NCI-H187 treated with DMSO at 0.1 percent for 48 hours (cell line): ENCODE results near the gene ENOX2.
"Not testable (repeated sequence)": the region's sequence is repeated elsewhere in the genome, so short reads cannot be mapped to it uniquely, and the experiment has no call there.

Source experiments
- DNase-seq: peaks from one replicate; lab custom pipeline; 2025; lab: John Stamatoyannopoulos, UW

ENOX2 gene, protein sequence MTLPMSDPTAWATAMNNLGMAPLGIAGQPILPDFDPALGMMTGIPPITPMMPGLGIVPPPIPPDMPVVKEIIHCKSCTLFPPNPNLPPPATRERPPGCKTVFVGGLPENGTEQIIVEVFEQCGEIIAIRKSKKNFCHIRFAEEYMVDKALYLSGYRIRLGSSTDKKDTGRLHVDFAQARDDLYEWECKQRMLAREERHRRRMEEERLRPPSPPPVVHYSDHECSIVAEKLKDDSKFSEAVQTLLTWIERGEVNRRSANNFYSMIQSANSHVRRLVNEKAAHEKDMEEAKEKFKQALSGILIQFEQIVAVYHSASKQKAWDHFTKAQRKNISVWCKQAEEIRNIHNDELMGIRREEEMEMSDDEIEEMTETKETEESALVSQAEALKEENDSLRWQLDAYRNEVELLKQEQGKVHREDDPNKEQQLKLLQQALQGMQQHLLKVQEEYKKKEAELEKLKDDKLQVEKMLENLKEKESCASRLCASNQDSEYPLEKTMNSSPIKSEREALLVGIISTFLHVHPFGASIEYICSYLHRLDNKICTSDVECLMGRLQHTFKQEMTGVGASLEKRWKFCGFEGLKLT

GRCh38 chrX:130902783-130903613, at the start of gene ENOX2:
Gene ENOX2, minus strand, starts transcription at chrX:130903209. Its CDS starts 199,993 bp downstream, at chrX:130703216.
- DNase-seq: peak; percentile 98

DNA sequence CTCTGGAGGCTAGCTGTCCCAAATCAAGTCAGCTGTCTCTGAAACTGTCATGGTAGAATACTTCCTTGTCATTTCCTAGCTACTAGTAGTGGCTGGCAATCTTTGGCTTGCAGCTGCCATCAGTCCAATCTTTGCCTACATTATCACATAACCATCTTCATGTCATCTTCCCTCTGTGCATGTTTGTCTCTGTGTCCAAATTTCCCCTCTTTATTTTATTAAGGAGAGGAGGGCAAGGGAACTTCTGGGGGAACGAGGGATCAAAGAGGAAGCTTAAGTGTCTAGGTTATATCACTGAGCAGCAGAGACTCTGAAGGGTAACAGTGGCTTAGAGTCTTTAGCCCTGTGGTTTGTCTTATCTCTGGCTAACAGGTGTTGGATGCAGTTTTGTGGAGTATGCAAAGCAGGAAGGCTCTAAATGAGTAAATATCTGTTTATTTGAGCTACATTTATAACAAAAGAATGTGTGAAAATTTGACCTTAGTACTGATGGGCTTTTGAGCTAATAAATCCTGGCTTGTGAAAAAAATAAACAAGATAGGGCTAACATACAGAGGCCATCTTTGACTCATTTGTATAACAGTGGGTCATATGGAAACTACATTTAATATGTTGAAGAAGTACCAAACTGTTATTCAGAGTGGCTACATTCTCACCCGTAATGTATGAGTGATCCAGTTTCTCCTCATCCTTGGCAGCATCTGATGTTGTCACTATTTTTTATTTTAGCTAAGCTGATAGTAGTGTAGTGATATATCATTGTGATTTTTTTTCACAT, 49.4 kb upstream of the ENOX2 start:
- DNase-seq: no peak

- DNase-seq: no peak
Measured at GRCh38 chrX:130944230-130944629, 41.2 kb upstream of the ENOX2 start.

GRCh38 chrX:130937101-130937500, 34.1 kb upstream of the ENOX2 start:
- no peak for DNase-seq

GRCh38 chrX:130933358-130933757, 30.3 kb upstream of the ENOX2 start:
- no peak for DNase-seq

- DNase-seq: not testable (repeated sequence)
Measured at GRCh38 chrX:130920405-130920804, 17.4 kb upstream of the ENOX2 start.

DNA sequence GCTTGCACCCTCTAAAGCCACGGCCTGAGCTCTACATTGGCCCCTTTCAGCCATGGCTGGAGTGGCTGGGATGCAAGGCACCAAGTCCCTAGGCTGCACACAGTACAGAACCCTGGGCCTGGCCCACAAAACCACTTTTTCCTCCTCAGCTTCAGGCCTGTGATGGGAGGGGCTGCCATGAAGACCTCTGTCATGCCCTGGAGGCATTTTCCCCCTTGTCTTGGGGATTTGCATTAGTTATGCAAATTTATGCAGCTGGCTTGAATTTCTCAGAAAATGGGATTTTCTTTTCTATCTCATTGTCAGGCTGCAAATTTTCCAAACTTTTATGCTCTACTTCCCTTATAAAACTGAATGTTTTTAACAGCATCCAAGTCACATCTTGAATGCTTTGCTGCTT, 16.7 kb upstream of the ENOX2 start:
- DNase-seq: not testable (repeated sequence)

GRCh38 chrX:130918498-130918897, 15.5 kb upstream of the ENOX2 start:
- not testable (repeated sequence) for DNase-seq

GRCh38 chrX:130916636-130917422, 13.8 kb upstream of the ENOX2 start:
- DNase-seq: no peak

DNA sequence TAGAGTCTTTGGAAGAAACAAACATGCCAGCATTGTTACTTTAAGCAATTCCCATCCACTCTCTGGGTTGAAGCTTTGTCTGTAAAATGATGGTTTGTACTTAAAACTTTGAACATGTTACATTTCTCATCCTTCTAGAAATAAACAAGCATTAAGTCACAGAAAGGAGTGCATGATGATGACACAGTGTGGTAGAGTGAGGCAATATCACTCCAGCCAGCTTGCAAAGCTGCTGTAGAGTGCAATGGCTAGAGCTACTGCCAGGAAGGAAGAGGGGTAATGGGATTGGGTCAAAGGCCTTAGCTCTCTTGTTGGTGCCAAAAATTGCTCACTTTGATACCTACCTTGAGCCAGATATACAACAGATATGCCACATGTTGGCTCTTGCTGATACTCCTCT, 12.3 kb upstream of the ENOX2 start:
- no peak for DNase-seq

DNA sequence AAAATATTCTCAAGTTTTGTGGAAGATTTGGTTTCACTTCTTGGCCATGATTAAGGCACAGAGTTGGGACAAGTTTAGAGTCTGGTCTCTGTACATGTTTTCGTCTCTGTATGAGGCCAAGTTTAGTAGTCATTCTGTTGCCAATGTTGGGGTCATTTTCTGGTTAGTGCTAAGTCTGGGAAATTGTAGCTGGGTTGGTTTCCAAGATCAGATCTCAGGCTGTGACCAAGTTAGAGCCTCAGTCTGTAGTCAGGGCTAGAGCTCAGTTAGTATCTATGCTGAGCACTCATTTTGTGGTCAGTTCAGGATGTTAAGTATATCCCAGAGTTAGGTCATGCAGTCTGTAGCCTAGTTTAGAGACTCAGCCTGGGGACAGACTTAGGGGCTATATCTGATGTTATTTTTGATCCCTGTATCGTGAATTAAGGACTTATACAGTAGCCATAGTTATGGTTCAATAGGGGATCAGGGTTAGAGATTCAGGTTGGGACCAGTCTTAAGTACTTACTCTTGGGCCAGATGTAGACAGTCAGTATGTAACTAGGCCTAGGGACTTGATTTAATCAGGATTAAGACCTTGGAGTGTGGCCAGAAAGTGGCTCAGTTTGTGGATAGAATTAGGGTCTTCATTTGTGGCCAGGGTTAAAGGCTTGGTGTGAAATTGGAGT, 6.6 kb upstream of the ENOX2 start:
- DNase-seq: no peak

- no peak for DNase-seq
Measured at GRCh38 chrX:130906776-130907175, 3.8 kb upstream of the ENOX2 start.

GRCh38 chrX:130902446-130902782, 595 bp downstream of the ENOX2 start:
- no peak for DNase-seq

DNA sequence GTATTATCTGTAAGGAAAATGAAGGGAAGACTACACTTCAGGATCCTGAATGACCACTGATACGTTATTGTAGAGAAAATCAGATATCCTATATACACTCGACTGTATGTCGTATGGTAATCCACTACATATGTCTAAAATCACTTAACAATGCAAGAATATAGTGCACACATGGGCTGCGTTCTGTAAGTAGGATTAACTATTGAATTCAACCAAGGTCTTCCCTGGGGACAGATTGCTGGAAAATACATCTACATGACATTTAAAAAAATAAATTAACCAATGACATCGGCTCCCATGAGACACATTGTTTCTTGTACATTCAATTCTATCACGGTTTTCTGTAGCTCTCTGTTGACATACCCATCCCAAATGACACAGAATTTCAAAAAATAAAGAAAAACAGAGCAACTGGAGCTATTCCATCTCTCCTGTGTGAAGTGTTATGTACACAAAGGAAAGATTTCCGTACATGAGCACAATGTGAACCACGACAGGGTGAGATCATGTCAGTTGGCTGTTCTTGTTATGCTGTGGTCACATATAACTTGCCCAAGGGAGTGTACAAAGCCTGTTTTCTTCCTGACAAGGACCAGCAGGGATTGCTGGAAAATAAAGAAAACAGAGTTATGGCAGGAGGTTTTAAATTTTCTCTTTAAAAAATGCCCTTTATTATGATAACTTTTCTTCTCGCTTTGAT, 6.1 kb downstream of the ENOX2 start:
- no peak for DNase-seq

DNA sequence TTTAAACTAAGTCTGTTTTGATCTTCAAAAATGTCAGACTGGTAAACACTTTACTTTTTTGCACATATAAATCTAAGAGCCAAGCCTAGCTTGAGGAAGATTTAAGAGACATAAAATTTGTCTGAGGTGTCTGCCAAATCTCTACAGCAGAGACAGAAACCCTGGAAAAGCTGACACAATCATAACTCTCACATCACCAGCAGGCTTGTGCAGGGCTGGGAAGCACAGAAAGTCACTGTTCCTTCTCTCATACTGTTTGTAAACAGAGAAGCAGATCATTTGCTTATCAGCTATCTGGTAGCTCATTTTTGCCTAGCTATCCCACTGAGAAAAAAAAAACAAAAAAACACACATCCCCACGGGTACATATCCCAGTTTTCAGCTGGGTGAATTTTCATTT, 7.0 kb downstream of the ENOX2 start:
- DNase-seq: no peak

DNA sequence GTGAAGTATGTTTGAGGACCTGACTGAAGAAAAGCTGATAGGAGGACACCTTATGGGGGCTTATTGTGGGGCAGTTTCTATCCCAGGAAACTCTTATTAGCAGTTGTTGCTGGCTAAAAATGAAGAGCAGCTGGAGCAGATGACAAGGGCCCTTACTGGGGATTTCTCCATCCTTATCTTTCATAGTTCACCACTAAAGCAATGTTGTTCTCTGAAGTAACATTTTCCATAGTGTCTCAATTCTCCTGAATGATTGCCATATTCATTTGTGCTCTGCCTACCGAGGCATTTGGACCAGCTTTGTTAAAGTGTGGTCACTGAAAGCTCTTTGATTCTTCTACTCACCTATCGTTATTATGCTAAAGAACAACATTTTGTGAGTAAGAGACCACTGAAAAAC, 7.7 kb downstream of the ENOX2 start:
- no peak for DNase-seq

DNA sequence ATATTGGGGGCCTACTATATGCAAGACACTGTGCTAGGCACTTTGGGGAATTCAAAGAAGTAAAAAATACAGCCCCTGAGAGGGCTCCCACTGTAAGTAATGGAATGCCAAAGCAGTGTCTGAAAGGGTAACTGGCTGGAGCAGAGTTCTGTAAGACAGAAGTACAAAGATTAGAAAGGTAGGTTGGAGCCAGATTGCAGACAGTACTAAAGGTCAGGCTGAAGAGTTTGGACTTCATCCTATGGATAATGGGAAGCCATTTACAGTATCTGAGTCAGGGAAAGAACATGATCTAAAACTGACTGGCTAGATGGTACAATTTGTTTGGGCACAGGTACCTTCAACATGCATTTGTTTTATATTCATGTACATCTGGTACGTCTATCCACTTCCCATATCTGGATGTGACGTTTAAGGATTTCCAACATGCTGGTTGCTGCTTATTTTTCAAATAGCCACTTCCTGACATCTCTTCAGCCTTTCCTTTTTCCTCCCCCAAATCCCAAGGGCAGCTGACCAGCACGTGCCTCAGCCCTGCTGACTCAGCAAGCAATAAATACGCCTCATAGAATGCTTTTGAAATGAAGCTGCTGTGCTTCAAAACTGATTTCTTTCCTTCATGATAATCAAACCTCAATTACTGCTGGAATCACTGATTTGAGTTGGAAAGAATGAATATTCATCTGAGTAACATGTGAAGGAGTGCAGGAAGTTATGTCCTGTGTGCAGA, 9.5 kb downstream of the ENOX2 start:
- DNase-seq: no peak

GRCh38 chrX:130887376-130887775, 15.6 kb downstream of the ENOX2 start:
- peak; percentile 93 for DNase-seq

- peak; percentile 17 for DNase-seq
Measured at GRCh38 chrX:130885996-130886395, 17.0 kb downstream of the ENOX2 start.
